Fibroblast of skin of left biceps (primary cell): ENCODE measurements around the gene H1-8.
"Not testable (repeated sequence)": the region's sequence is repeated elsewhere in the genome, so short reads cannot be mapped to it uniquely, and the experiment has no call there.

ENCODE experiments used
- DNase-seq, 2 experiments: peaks; one replicate each; pipeline ENCODE4 v3.0.0-alpha.2; 2013; ENCODE audit warnings: low read depth in 2 of 2

The H1-8 gene

GRCh38 chr3:129533406-129533805 is 9.6 kb upstream of the H1-8 start:
- DNase-seq = no peak

- no peak for DNase-seq
Observed at GRCh38 chr3:129534428-129535027, 8.4 kb upstream of the H1-8 start.

GRCh38 chr3:129535075-129535474 is 7.9 kb upstream of the H1-8 start:
- no peak for DNase-seq

- no peak for DNase-seq
Observed at GRCh38 chr3:129536374-129536667, 6.7 kb upstream of the H1-8 start.

- DNase-seq = no peak
Observed at GRCh38 chr3:129536804-129537203, 6.2 kb upstream of the H1-8 start.

DNA sequence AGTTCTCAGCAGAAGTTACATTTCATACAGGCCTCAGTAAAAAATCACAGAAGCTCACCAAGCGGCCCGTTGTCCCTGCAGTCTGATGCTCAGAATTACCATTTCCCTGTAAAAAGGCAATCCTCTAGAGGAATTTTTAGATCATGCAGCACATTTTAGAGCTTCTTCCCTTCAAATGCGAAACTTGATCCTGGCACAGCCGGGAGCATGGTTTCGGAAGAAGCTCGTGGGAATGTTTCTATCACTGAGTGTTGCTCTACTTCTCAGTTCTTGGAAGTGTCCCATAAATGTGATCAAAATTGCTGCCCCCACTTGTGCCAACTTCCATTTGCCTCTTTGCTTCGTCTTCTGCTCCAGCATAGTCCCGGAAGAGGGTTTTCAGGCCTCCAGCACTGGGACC is 3.8 kb upstream of the H1-8 start:
- DNase-seq = no peak

GRCh38 chr3:129540776-129541516 is 2.0 kb upstream of the H1-8 start:
- no peak for DNase-seq

- no peak for DNase-seq
Observed at GRCh38 chr3:129542747-129543146, 228 bp upstream of the H1-8 start.

DNA sequence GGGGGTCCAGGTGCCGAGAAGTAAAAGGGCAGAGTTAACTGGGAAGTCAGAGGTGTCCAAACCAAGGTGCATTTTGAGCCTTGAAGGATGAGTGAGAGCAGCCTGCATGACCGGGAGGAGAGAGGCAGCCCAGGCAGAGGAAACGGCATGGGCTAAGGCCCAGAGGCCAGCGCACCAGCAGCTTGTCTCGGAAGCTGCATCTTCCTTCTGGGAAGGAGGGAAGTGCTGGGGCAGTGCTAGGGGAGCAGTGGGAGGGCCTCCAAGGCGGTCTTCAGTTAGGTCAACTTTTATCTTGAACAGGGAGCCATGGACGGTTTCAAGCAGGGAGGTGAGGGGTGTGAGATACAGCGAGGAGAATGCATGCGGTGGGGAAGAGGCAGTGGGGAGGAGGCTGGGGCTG is 1.0 kb downstream of the H1-8 start:
- DNase-seq = no peak

- not testable (repeated sequence) for DNase-seq
Observed at GRCh38 chr3:129545951-129546350, 3.0 kb downstream of the H1-8 start.

DNA sequence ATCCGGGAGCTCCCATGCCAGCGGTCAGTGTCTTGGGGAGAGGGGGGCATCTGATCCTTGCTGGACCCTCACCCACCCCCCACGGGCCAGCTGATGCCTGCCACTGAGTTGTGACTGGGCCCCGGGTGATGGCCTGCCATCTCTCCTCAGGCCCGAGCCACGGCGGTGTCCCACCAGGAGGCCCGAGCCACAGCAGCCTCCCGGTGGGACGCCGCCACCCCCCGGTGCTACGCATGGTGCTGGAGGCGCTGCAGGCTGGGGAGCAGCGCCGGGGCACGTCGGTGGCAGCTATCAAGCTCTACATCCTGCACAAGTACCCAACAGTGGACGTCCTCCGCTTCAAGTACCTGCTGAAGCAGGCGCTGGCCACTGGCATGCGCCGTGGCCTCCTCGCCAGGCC is 4.3 kb downstream of the H1-8 start:
- DNase-seq = no peak

DNA sequence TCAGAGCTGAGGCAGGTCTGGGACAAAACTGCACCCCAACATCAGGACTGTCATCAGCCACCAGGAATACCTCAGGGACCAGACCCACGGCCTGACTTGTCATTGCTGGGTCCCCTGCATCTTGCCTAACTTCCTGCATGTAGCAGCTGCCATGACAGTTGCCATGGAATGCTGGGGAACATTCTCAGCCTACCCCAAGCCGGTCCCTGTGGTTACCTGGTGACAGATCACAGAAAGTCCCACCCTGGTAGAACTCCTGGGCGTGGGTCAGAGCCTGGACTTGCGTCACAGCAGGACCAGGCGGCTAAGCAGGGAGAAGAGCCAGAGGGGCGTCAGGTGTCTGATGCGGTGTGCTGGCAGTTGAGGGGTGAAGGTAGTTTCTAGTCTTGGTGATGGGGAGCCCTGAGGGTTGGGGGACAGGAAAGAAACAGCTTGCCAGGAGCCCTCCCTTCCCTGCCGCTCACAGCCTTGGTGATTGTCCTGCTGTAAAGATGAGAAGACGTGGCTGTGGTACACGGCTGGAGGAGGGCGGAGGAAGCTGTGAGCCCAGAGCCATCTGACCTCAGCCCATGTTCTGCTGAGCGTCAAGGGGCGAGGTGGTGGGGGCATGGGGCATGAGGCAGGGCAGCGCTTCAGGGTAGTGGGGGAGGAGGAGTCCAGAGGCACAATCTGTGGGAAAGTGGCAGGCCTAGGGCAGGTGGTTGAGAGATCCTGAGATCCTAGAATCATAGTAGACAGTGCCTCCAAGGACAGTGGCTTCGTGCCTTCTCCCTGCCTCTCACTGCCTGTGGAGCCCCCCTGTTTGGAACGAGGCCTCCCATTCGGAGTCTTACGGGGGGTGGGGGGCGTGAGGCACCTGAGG is 5.4 kb downstream of the H1-8 start:
- DNase-seq = no peak

GRCh38 chr3:129549006-129549800 is 6.2 kb downstream of the H1-8 start:
- no peak for DNase-seq

DNA sequence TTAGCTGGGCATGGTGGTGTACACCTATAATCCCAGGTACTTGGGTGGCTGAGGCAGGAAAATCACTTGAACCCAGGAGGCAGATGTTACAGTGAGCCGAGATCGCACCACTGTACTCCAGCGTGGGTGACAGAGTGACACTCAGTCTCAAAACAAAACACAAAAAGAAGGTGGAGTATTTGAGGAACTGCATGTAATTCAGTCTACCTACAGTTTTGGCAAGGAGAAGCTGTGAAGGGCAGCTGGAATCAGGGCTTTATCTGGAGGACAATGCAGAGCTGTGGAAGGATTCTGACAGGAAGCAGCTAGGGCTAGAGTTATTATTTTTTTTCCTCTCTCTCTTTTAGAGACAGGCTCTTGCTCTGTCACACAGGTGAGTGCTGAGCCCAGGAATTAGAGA is 6.8 kb downstream of the H1-8 start:
- no peak for DNase-seq

DNA sequence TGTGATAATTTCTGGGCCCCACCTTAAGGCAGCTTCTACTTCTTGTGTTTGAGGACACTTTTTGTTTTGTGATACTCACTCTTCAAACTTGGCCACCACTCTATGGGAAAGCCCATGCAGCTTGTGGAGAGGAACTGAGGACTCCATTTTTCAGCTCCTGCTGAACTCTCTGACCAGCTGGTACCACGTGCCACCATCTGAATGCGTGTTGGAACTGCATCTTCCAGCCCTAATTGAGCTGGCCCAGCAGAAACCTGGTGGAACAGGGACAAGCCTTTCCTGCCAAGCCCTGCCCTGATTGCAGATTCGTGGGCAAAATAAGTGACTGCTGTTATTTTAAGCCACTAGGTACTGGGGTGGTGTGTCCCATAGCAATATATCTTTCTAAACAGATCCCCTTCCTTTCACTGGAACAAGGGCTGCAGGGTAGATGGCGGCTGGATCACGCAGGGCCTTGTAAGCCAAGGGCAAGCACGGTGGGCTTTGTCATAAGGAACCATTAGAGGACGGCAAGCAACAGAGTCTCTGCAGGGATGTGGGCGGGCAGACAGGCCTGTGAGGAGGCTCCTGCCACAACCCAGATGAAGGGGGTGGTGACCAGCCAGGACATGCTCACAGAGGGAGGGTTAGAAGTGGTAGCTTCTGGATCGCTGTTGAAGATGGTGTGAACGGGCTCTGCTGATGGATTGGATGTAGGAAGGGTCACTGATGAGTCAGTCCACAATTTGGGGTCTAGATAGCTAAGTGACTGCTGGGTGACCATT is 9.5 kb downstream of the H1-8 start:
- DNase-seq = no peak

DNA sequence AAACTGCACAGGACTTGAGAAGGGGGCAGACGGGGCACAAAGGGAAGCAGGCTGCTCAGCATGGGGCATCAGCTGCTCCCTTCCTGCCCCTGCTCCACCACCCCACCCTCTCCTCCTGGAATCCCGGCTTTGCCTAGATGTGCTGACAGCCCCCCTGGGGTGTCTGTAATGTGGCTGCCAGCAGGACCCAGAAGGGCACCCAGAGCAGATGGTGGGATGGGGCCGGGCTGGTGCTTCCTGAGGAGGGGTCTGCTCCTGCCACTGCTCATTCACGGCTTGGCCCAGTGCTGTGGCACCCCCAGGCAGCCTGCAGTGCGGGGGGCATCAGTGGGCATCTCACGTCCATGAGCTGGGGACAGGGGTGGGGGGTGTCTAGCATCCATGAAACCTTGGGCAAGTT is 10.2 kb downstream of the H1-8 start:
- DNase-seq = no peak

GRCh38 chr3:129553719-129554118 is 10.7 kb downstream of the H1-8 start:
- DNase-seq = no peak

GRCh38 chr3:129554356-129555152 is 11.6 kb downstream of the H1-8 start:
- no peak for DNase-seq

DNA sequence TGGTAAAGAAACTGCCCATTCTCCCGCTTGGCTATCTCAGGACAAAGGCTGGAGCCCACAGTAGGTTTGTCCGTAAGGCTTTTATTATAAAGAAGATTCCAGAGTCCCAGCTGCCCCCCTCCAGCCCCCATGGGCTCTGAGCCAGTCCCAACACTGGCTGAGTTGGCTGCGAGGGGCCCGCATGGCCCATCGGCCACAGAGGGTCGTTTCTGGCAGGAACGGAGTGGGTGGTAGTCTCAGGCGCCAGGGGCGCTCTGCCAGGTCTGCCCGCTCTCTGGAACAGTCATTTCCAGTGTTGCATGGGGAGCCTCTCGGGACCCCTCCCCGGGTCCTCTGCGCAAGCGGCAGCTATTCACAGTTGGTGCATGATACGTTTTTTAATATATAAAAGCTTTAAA is 12.2 kb downstream of the H1-8 start:
- no peak for DNase-seq

DNA sequence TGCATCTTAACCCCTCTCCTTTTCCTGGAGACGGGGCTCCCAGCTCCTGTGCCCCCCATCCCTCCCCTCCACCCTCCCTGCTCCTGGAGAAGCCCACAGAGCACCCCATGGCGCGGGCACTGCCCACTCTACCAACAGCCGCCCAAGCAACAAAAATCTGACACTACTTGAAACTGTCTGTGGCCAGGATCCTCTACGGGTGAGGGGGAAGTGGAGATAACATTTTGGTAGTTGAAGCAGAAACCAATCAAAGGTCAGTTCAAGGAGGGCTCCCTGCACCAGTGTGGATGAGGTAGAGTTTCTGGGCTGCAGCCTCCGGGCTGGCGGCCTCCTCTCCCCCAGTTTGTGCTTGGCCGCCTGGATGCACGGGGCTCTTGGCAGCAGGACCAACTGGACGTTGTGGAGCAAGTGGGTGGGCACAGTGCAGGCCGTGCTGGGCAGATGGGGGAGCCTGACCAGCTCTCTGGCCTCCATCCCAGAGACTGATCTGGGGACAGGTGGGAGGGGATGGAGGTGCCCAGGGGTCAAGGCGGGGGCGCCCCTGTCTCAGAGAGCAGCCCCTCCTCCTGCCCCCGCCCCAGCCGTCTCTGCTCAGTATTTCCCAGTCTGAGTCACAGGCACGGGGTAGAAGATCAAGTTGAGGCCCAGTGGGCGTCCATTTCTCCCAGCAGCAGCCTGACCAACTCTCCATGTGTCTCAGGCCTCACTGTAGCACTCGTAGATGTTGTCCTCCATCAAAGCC is 12.8 kb downstream of the H1-8 start:
- no peak for DNase-seq
